ENCODE results near the gene TAF7. TPM values are rescaled to one million over a fixed set of nuclear protein-coding genes. Genes with fewer than 3 reads are reported as not detected.
"Not testable (repeated sequence)": the region's sequence is repeated elsewhere in the genome, so short reads cannot be mapped to it uniquely, and the experiment has no call there.

The TAF7 gene, protein sequence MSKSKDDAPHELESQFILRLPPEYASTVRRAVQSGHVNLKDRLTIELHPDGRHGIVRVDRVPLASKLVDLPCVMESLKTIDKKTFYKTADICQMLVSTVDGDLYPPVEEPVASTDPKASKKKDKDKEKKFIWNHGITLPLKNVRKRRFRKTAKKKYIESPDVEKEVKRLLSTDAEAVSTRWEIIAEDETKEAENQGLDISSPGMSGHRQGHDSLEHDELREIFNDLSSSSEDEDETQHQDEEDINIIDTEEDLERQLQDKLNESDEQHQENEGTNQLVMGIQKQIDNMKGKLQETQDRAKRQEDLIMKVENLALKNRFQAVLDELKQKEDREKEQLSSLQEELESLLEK
- polyA plus RNA-seq (2014; cell fraction: cytosol; rRNA removed), result 80.9 and 85.2 TPM in 2 replicates
- 53.7 and 63.8 TPM in 2 replicates for polyA plus RNA-seq (2014; cell fraction: nucleus; rRNA removed)

DNA sequence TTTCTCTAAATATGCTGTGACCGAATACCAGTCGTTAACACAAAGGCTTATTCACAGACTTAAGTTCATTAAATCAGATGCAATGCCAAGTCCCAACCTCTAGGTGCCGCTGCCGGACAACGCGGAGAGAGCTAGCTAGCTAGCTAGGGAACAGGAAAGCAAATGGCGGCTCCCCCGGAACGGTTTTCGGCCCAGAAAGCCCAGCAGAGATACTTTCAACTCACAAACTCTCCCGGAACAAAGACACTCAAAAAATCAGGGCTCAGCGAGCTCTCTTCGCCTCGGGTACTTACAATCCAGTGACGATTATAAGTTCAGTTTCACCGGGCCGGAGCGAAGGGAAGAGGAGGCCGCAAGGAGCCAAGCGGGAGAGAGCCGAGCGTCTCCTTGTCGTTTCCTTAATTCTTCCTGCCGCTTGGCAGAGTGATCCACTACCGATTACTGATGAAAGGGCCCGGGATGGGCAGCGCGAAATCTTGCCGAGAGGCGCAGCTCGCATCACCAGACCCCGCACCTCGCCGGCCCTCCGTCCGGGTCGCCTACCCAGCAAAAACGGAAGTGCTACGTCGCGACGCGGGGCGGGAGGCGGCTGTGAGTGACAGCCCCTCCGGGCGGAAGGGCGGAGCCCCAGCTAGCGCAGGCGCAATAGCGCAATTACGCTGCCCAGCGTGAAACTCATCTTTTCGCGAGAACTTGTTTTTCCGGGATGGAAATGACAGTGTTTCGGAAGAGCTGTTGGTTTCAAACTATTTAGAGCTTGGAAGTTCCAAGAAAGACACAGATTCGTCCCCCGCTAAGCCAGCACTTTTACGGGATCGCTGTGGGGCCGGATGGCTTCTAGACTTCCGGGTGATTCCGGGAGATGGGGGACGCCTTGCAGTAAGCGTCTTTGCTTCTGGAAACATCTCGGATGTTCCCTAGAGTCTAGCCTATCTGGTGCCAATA is at the start of gene TAF7:
TAF7 (minus strand) TSS at position 560 of the 945 bp plus-strand sequence. CDS start 740 bp downstream, outside the sequence.
- peak; percentile 96 for DNase-seq (ENCODE audit: low spot score)

DNA sequence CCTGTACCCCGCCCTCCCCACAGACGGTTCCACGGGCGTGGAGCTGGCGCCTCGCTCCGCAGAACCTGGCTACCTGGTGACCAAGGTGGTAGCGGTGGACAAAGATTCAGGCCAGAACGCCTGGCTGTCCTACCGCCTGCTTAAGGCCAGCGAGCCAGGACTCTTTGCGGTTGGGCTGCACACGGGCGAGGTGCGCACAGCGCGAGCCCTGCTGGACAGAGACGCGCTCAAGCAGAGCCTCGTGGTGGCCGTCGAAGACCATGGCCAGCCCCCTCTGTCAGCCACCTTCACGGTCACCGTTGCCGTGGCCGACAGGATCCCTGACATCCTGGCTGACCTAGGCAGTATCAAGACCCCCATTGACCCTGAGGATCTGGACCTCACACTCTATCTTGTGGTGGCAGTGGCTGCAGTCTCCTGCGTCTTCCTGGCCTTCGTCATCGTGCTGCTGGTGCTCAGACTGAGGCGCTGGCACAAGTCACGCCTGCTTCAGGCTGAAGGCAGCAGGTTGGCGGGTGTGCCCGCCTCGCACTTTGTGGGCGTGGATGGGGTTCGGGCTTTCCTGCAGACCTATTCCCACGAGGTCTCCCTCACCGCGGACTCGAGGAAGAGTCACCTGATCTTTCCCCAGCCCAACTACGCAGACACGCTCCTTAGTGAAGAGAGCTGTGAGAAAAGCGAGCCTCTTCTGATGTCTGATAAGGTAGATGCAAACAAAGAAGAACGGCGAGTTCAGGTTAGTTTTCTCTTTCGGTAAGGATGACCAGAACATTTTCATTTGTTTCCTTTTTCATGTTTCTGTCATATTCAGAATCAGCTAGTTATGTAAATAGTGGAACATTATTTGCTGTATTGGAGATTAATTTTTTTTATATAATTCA is 45.7 kb upstream of the TAF7 start:
- DNase-seq (ENCODE audit: low spot score), result no peak

DNA sequence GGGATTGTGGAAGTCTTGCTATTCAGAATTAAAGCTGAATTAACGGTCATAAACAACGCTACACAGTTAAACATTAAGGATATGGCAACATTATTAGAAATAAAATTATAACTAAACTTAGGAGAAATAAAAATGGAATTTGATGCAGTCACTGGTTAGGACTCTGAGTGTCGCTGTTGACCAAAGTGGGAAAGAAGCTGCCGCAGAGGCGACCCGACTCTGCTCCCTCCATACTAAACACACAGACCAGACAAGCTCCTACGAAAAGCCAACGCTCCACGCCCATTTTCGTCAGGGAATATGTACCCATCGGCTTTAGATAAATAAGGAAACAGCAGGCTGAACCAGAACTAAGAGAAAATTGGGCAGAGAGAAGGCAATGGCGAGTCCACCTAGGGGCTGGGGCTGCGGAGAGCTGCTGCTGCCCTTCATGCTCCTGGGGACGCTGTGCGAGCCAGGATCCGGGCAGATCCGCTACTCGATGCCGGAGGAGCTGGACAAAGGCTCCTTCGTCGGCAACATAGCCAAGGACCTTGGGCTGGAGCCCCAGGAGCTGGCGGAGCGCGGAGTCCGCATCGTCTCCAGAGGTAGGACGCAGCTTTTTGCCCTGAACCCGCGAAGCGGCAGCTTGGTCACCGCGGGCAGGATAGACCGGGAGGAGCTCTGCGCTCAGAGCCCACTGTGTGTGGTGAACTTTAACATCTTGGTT is 43.5 kb upstream of the TAF7 start, which contains the start of gene PCDHGA5:
PCDHGA5 (plus strand) TSS at position 211 of the 709 bp plus-strand sequence; CDS start at position 380, 169 bp downstream.
- no peak for DNase-seq (ENCODE audit: low spot score)

DNA sequence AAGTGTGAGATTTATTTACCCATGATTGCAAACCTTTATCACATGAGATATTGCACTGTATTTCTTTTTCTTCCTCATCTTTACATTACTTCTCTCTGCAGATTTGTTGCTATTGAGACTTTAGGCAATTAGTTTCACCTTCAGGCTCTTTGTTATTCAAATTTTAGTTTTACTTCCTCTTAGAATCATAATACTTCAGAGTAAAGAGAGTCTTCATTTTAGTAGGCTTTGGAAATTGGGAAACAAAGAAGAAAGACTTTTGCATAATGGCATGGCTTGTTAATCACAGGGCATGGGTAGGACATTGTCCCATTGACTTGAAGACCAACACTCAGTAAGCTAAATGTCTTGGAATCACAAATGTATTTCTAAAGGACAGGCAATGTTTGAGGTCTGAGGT is 42.1 kb upstream of the TAF7 start:
- no peak for DNase-seq (ENCODE audit: low spot score)

DNA sequence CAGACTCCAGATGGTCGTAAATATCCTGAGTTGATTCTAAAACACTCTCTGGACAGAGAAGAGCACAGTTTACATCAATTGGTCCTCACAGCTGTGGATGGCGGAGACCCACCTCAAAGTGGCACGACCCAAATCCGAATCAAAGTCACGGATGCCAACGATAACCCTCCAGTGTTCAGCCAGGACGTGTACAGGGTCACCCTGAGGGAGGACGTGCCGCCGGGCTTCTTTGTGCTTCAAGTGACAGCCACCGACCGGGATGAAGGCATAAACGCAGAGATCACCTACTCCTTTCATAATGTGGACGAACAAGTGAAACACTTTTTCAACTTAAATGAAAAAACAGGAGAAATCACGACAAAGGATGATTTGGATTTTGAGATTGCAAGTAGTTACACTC is 40.1 kb upstream of the TAF7 start:
- no peak for DNase-seq (ENCODE audit: low spot score)

DNA sequence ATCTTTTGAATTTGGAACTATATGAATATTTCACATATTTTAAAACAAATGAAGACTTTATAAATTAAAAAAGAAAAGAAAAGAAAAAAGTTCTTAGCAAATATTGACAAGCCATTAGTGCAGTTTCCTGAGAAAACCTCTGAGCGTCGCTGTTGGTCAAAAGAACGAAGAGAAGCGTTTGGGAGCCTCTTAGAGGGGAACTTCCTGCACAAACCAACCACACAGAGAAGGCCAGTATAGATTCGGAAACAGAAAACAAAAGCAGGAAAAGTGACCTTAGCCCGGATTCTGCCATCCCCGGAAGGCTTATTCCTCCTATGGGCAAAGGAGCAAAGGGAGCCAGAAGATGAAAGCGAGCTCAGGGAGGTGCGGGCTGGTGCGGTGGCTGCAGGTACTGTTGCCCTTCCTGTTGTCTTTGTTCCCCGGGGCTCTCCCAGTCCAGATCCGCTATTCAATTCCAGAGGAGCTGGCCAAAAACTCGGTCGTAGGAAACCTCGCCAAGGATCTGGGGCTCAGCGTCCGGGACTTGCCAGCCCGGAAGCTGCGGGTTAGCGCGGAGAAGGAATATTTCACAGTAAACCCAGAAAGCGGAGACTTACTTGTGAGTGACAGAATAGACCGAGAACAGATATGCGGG is 39.3 kb upstream of the TAF7 start, which contains the start of gene PCDHGB2:
PCDHGB2 (plus strand) TSS at position 205 of the 637 bp plus-strand sequence; CDS start at position 347, 142 bp downstream.
- peak; percentile 11 for DNase-seq (ENCODE audit: low spot score)

DNA sequence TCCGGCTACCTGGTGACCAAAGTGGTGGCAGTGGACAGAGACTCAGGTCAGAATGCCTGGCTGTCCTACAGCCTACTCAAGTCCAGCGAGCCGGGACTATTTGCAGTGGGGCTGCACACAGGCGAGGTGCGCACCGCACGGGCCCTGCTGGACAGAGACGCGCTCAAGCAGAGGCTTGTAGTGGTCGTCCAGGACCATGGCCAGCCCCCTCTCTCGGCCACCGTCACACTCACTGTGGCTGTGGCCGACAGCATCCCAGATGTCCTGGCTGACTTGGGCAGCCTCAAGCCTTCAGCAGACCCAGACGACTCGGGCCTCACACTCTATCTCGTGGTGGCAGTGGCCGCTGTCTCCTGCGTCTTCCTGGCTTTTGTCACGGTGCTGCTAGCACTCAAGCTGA is 36.4 kb upstream of the TAF7 start:
- no peak for DNase-seq (ENCODE audit: low spot score)

DNA sequence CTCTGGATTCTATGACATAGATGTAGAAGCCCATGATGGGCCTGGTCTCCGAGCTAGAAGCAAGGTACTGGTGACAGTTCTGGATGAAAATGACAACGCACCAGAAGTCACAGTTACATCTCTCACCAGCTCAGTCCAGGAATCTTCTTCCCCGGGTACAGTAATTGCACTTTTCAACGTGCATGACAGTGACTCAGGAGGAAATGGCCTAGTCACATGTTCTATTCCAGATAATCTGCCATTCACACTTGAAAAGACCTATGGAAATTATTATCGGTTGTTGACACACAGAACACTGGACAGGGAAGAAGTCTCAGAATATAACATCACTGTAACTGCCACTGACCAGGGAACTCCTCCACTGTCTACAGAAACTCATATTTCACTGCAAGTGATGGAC is 35.5 kb upstream of the TAF7 start:
- DNase-seq (ENCODE audit: low spot score), result no peak

DNA sequence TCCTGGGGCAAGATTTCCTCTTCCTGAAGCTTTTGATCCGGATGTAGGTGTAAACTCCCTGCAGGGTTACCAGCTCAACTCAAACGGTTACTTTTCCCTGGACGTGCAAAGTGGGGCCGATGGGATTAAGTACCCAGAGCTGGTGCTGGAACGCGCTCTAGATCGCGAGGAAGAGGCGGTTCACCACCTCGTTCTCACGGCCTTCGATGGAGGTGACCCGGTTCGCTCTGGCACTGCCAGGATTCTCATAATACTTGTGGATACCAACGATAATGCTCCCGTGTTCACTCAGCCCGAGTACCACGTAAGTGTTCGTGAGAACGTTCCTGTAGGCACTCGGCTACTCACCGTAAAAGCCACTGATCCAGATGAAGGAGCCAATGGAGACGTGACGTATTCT is 35.1 kb upstream of the TAF7 start:
- DNase-seq (ENCODE audit: low spot score), result no peak

DNA sequence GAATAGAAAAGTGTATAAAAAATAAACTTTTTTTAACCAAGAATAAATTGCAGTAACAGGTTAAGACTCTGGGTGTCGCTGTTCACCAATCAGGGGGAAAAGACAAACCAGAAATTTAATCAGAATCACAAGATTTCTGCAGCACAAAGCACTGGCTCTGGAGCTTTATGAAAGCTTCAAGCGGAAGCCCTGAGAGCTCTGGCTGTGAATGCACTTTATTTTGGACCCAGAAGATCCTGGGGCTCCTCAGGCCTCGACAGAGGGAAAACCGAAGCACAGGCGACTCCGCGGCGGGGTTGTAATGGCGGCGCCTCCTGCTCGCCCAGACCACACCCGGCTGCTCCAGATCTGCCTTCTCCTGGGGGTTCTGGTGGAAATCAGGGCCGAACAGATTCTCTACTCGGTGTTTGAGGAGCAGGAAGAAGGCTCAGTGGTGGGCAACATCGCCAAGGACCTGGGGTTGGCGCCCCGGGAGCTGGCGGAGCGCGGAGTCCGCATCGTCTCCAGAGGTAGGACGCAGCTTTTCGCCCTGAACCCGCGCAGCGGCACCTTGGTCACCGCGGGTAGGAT is 34.4 kb upstream of the TAF7 start, which contains the start of gene PCDHGA4:
PCDHGA4 (plus strand) TSS at position 122 of the 570 bp plus-strand sequence; CDS start at position 209, 87 bp downstream.
- DNase-seq (ENCODE audit: low spot score), result no peak

DNA sequence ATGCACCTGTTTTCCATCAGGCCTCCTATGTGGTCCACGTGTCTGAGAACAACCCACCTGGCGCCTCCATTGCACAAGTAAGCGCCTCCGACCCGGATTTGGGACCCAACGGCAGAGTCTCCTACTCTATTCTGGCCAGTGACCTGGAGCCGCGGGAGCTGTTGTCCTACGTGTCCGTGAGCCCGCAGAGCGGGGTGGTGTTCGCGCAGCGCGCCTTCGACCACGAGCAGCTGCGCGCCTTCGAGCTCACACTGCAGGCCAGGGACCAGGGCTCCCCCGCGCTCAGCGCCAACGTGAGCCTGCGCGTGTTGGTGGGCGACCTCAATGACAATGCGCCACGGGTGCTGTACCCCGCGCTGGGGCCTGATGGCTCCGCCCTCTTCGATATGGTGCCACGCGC is 31.0 kb upstream of the TAF7 start:
- DNase-seq (ENCODE audit: low spot score), result no peak

DNA sequence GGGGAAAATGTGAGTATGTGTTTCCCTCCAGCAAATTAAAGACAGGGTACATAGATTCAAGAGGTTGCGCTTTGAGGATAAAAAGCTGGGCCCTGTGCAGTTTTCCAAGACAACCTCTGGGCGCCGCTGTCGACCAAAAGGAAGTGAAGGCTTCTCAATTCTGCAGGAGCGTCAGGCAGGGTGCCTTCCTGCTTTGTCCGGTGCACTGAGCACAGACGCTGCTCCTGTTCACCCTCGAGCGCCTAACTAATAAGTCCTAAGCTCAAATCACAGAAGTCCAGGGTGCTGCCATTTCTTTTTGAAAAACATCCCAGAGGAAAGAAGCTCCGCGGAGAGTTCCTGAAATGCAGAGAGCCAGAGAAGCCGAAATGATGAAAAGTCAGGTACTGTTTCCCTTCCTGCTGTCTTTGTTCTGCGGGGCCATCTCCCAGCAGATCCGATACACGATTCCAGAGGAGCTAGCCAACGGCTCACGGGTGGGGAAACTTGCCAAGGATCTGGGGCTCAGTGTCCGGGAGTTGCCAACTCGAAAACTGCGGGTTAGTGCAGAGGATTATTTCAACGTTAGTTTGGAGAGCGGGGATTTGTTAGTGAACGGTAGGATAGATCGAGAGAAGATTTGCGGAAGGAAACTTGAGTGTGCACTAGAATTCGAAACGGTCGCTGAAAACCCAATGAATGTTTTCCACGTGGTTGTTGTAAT is 29.5 kb upstream of the TAF7 start, which contains the start of gene PCDHGB1:
PCDHGB1 (plus strand) TSS at position 183 of the 703 bp plus-strand sequence; CDS start at position 345, 162 bp downstream.
- DNase-seq (ENCODE audit: low spot score), result peak; percentile 45

DNA sequence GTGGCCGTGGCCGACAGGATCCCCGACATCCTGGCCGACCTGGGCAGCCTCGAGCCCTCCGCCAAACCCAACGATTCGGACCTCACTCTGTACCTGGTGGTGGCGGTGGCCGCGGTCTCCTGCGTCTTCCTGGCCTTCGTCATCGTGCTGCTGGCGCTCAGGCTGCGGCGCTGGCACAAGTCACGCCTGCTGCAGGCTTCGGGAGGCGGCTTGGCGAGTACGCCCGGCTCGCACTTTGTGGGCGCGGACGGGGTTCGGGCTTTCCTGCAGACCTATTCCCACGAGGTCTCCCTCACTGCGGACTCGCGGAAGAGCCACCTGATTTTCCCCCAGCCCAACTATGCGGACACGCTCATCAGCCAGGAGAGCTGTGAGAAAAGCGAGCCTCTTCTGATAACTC is 25.4 kb upstream of the TAF7 start:
- not testable (repeated sequence) for DNase-seq (ENCODE audit: low spot score)

DNA sequence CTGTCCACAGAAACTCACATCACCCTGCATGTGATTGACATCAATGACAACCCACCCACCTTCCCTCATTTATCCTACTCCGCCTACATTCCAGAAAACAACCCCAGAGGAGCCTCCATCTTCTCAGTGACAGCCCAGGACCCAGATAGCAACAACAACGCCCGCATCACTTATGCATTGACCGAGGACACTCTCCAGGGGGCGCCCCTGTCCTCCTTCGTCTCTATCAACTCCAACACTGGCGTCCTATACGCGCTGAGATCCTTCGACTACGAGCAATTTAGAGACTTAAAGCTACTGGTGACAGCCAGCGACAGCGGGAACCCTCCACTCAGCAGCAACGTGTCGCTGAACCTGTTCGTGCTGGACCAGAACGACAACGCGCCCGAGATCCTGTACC is 24.7 kb upstream of the TAF7 start:
- DNase-seq (ENCODE audit: low spot score), result no peak

DNA sequence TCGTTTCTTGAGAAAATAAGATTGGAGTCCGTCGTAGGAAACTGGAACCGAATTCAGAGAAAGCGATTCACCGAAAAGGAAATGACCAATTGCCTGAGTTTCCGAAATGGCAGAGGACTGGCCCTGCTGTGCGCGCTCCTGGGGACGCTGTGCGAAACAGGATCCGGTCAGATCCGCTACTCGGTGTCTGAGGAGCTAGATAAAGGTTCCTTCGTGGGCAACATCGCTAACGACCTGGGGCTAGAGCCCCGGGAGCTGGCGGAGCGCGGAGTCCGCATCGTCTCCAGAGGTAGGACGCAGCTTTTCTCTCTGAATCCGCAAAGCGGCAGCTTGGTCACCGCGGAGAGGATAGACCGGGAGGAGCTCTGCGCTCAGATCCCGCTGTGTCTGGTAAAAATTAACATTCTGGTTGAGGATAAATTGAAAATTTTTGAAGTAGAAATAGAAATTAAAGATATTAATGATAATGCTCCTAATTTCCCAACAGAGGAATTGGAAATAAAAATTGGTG is 23.4 kb upstream of the TAF7 start:
- DNase-seq (ENCODE audit: low spot score), result no peak

DNA sequence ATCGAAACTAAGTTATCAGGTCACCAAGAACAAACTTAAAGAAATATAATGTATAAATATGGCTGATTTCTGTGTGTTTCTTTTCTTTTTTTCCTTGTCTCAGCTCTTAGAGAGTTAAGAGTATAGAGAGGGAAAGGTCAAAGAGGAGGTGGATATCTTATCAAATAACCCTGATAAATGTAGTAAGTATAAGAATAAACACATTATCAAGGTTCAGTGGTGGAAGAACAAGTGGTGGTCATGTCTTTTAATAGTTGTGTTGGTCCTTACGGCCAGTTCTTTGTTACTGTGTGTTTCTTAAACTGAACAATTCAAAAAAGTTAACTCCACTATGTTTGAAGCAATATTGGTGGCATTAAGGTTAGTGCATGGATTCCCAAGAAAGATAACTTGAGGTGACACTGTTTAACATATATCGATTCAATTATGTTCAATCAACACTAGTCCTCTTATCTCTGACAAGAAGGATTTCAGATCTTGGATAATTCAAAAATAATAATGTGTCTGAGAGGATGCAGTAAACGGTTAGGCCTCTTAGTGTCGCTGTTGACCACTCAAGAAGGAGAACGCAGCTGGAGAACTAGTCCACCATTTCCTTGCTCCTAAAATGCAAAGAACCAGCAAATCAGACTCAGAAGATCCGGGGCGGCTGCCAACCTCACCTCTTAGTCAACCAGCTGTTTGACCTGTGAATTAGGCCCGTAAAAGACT is 22.8 kb upstream of the TAF7 start, which contains the start of gene PCDHGA3:
PCDHGA3 (plus strand) TSS at position 588 of the 711 bp plus-strand sequence. CDS start 205 bp downstream, outside the sequence.
- peak; percentile 67 for DNase-seq (ENCODE audit: low spot score)

DNA sequence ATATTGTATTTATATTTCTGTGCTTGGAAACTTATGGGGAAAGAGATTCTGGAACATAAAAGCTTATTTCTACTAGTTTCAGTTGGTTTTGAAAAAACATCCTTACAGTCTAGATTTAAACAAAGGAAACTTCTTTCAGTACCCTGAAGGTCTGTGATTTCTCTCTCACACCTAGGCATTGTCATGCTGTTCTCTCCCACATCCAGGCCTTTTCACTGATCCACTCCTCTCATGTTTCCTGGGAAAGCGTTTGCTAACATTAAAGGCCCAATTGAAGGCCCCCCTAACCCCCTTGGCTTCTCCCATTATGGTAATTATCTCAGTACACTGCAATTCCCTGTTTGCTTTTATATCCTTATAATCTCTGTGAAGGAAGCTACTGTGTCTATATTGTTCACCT is 22.2 kb upstream of the TAF7 start:
- no peak for DNase-seq (ENCODE audit: low spot score)
